MM.1S (cell line): ENCODE results near the gene ANKMY1.

Source experiments
- DNase-seq: peaks from one replicate; pipeline ENCODE4 v3.0.0-alpha.2; 2015
- H2AFZ ChIP-seq: fragments of 300-600 bp; sonication (generic); 2 replicates; pipeline ENCODE4 v1.6.0; 2016; ENCODE audit warnings: antibody characterized with exemption, low read length
- H3F3A ChIP-seq: fragments of 300-600 bp; sonication (generic); 2 replicates; pipeline ENCODE4 v1.6.1; 2016; ENCODE audit warnings: mild to moderate bottlenecking, antibody characterized with exemption, low read length, moderate library complexity, mixed read lengths; ENCODE audit not compliant: insufficient read depth
- H3K27ac ChIP-seq: fragments of 300-600 bp; sonication (generic); 2 replicates; pipeline ENCODE4 v1.5.1; 2016; ENCODE audit warnings: mild to moderate bottlenecking, low read length
- H3K27me3 ChIP-seq: fragments of 300-600 bp; sonication (generic); replicated peaks from 2 replicates; pipeline ENCODE4 v1.6.0; 2016; ENCODE audit warnings: low read length; ENCODE audit not compliant: insufficient read depth
- H3K36me3 ChIP-seq: fragments of 300-600 bp; sonication (generic); replicated peaks from 2 replicates; pipeline ENCODE4 v1.6.1; 2016; ENCODE audit warnings: mild to moderate bottlenecking, low read length, mixed read lengths; ENCODE audit not compliant: insufficient read depth
- H3K4me1 ChIP-seq: fragments of 300-600 bp; sonication (generic); 2 replicates; pipeline ENCODE4 v1.6.1; 2016; ENCODE audit warnings: low read length, mixed read lengths
- H3K4me2 ChIP-seq: fragments of 300-600 bp; sonication (generic); 2 replicates; pipeline ENCODE4 v1.6.0; 2016; ENCODE audit warnings: low read depth, low read length
- H3K4me3 ChIP-seq: fragments of 300-600 bp; sonication (generic); 2 replicates; pipeline ENCODE4 v1.5.1; 2016; ENCODE audit warnings: low read length, mixed read lengths
- H3K79me2 ChIP-seq: fragments of 300-600 bp; sonication (generic); 2 replicates; pipeline ENCODE4 v1.6.1; 2016; ENCODE audit warnings: mixed run types, low read length, mixed read lengths
- H3K9ac ChIP-seq: fragments of 300-600 bp; sonication (generic); 2 replicates; pipeline ENCODE4 v1.6.1; 2016; ENCODE audit warnings: low read length, mixed read lengths
- H3K9me2 ChIP-seq: fragments of 300-600 bp; sonication (generic); replicated peaks from 2 replicates; pipeline ENCODE4 v1.6.1; 2016; ENCODE audit warnings: mild to moderate bottlenecking, low read length, mixed read lengths; ENCODE audit not compliant: insufficient read depth
- H3K9me3 ChIP-seq: fragments of 300-600 bp; sonication (generic); replicated peaks from 2 replicates; pipeline ENCODE4 v1.6.1; 2016; ENCODE audit warnings: mild to moderate bottlenecking, low read length, mixed read lengths; ENCODE audit not compliant: insufficient read depth
- H4K20me1 ChIP-seq: fragments of 300-600 bp; sonication (generic); 2 replicates; pipeline ENCODE4 v1.6.1; 2016; ENCODE audit warnings: mild to moderate bottlenecking, low read length, moderate library complexity, mixed read lengths; ENCODE audit not compliant: insufficient read depth
- EZH2 ChIP-seq: fragments of 300-600 bp; sonication (generic); optimal IDR thresholded peaks from 2 replicates; pipeline ENCODE3; 2017; ENCODE audit warnings: low read depth, mild to moderate bottlenecking, antibody characterized with exemption, low read length, mixed read lengths
- EZH2phosphoT487 ChIP-seq: fragments of 300-600 bp; sonication (generic); IDR thresholded peaks from 2 replicates; pipeline ENCODE4 v1.6.1; 2018; ENCODE audit warnings: antibody characterized with exemption, low read length
- TF ChIP-seq, protein P1 (sequence below): fragments of 300-600 bp; sonication (generic); IDR thresholded peaks from 2 replicates; pipeline ENCODE4 v1.5.1; 2016; ENCODE audit warnings: antibody characterized with exemption, low read length, mixed read lengths

ANKMY1 gene

DNA sequence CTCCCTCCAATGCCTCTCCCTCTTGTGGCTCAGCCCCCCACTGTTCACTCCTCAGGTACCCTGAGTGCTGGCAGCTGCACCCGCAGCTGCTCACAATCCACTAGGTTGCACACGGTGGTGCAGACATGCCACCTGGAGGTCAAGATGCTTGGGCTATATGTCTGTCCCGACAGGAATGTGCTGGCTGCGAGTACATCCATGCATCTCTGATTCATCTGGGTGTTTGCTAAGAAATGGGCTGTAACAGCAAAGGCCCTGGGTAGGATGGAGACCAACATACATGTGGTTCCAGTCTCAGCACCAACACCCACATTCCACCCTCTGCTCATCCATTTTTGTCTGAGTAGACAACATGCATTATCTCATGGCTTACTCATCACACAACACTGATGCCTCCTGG is 31.3 kb downstream of the ANKMY1 start:
- no peak overlapping the region for H3K4me3 ChIP-seq
- H3K27ac ChIP-seq, result no peak overlapping the region
- H3F3A ChIP-seq, result no peaks in the 10 kb centered on the region
- TF ChIP-seq EZH2 (no peak), EZH2phosphoT487 (no peak)
- TF ChIP-seq, protein P1, sequence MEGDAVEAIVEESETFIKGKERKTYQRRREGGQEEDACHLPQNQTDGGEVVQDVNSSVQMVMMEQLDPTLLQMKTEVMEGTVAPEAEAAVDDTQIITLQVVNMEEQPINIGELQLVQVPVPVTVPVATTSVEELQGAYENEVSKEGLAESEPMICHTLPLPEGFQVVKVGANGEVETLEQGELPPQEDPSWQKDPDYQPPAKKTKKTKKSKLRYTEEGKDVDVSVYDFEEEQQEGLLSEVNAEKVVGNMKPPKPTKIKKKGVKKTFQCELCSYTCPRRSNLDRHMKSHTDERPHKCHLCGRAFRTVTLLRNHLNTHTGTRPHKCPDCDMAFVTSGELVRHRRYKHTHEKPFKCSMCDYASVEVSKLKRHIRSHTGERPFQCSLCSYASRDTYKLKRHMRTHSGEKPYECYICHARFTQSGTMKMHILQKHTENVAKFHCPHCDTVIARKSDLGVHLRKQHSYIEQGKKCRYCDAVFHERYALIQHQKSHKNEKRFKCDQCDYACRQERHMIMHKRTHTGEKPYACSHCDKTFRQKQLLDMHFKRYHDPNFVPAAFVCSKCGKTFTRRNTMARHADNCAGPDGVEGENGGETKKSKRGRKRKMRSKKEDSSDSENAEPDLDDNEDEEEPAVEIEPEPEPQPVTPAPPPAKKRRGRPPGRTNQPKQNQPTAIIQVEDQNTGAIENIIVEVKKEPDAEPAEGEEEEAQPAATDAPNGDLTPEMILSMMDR, result no peak
- no peak overlapping the region for H3K9ac ChIP-seq
- no peak overlapping the region for H3K4me2 ChIP-seq
- H3K9me3 ChIP-seq, result no peaks in the 10 kb centered on the region
- no peaks in the 10 kb centered on the region for H3K9me2 ChIP-seq
- peaks cover 5% of the 10 kb centered on the region; the same call in 1 of the 2 replicates for H3K36me3 ChIP-seq
- H3K27me3 ChIP-seq, result no peaks in the 10 kb centered on the region
- no peak for DNase-seq
- no peaks in the 10 kb centered on the region for H3K4me1 ChIP-seq
- H2AFZ ChIP-seq, result no peak overlapping the region
- no peaks in the 10 kb centered on the region for H4K20me1 ChIP-seq
- 0 out of 2 replicates have a peak, but pooled peaks cover 2% of the 10 kb centered on the region for H3K79me2 ChIP-seq

DNA sequence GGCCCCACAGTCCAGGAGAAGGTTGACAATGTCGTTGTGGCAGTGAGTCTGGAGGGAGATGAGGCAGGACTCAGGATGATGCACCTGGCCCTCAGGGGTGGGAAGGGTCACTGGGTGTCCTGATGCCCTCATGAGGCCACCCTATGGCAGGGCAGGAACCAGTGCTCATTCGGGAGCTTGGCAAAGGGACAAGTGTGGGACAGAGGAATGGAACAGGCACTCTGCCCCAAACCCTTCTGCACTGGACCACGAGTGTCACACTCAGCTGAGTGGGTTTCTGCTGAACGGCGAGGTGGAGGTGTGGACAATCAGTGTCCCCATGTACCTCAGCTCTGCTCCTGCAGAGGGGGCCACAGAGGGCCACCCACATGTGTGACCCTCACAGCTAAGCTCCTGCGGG is 32.0 kb downstream of the ANKMY1 start:
- H3K4me3 ChIP-seq, result no peak overlapping the region
- no peaks in the 10 kb centered on the region for H4K20me1 ChIP-seq
- no peak for TF ChIP-seq EZH2phosphoT487
- TF ChIP-seq, protein P1, result no peak
- no peak for TF ChIP-seq EZH2
- no peaks in the 10 kb centered on the region for H3F3A ChIP-seq
- no peak overlapping the region for H3K9ac ChIP-seq
- no peak overlapping the region for H3K4me2 ChIP-seq
- no peaks in the 10 kb centered on the region for H3K9me2 ChIP-seq
- H3K9me3 ChIP-seq, result no peaks in the 10 kb centered on the region
- no peaks in the 10 kb centered on the region for H3K27me3 ChIP-seq
- peaks cover 3% of the 10 kb centered on the region; the same call in 1 of the 2 replicates for H3K36me3 ChIP-seq
- H3K4me1 ChIP-seq, result no peaks in the 10 kb centered on the region
- no peak overlapping the region for H3K27ac ChIP-seq
- no peaks in the 10 kb centered on the region for H3K79me2 ChIP-seq
- no peak overlapping the region for H2AFZ ChIP-seq
- no peak for DNase-seq

DNA sequence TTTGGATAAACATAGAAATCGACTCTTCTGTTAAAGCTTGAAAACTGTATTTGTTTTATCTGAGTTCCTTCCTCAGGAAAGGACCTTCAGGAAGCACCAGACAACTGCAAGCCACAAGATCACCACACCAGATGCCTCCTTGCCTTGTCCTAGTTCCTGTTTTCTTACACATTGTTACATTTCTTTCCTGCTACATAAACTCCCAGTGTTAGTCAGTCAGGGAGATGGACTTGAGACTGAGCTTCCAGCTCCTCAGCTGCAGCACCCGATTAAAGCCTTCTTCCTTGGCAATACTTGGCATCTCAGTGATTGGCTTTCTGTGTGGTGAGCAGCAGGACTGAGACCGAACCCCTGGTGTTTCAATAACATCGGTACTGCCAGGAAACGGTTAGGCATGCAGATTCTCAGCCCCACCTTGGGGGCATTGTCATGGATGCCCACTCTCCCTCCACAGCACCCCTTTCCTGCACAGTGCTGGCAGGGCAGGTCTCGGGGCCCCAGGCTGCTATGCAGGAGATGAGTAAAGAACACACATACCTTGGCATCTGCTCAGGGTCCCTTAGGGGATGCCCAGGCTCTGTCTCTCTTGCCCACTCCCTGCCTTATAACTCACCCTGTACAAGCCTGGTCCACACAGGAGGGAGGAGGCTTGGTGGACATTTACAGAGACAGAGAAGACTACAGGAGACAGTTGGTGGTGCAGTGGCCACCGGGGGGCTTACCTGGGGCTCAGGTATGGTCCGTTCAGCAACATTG is 32.6 kb downstream of the ANKMY1 start:
- no peak for DNase-seq
- Histone ChIP-seq H2AFZ (no peak overlapping the region), H3K27ac (no peak overlapping the region), H3K4me1 (no peaks in the 10 kb centered on the region), H3K9me2 (no peaks in the 10 kb centered on the region), H3K4me3 (no peak overlapping the region), H3K9me3 (no peaks in the 10 kb centered on the region), H3K9ac (no peak overlapping the region), H3K36me3 (peaks cover 3% of the 10 kb centered on the region; the same call in 1 of the 2 replicates), H3K79me2 (no peaks in the 10 kb centered on the region), H3K27me3 (no peaks in the 10 kb centered on the region), H3K4me2 (no peak overlapping the region), H3F3A (no peaks in the 10 kb centered on the region), H4K20me1 (no peaks in the 10 kb centered on the region)
- TF ChIP-seq, protein P1, result no peak
- no peak for TF ChIP-seq EZH2phosphoT487
- TF ChIP-seq EZH2, result no peak
